Mesangial cell (primary cell): Measurements from ENCODE around the gene TUBGCP3. TPM values are rescaled to one million over a fixed set of nuclear protein-coding genes. Genes with fewer than 3 reads are reported as not detected.

ENCODE experiments used
- total RNA-seq: library from RNA; depleted of rRNA; stranded (reverse); fragments of >200 nt; gene quantifications from 2 replicates; pipeline ENCODE4 v1.2.3, GENCODE V29; 2015

The TUBGCP3 gene
- total RNA-seq = 13.4 and 20.4 TPM in 2 replicates

GRCh38 chr13:112587764-112588489 is at the start of gene TUBGCP3:
Gene TUBGCP3, minus strand, starts transcription at chr13:112588153. Its CDS starts 173 bp downstream, at chr13:112587980.

Other genes with a start within 250 kb of the TUBGCP3 start
- gene SPACA7, start 211.8 kb downstream of the TUBGCP3 start, total RNA-seq = not detected in 2 replicates
- 16.0 and 53.9 TPM in 2 replicates for gene ATP11A, start 101.9 kb upstream of the TUBGCP3 start, total RNA-seq